Measurements from ENCODE around the gene EGLN3.

Gene EGLN3

GRCh38 chr14:33949411-33949893 lies 1.4 kb downstream of the EGLN3 start:
- peak overlapping the region; percentile 83; the same call in 1 of the 2 replicates for H3K27ac ChIP-seq
- TF ChIP-seq CTCF (conservative IDR thresholded peaks at IDR 0.05): no peak
- no peak for TF ChIP-seq ZFX (IDR thresholded peaks at IDR 0.05)

DNA sequence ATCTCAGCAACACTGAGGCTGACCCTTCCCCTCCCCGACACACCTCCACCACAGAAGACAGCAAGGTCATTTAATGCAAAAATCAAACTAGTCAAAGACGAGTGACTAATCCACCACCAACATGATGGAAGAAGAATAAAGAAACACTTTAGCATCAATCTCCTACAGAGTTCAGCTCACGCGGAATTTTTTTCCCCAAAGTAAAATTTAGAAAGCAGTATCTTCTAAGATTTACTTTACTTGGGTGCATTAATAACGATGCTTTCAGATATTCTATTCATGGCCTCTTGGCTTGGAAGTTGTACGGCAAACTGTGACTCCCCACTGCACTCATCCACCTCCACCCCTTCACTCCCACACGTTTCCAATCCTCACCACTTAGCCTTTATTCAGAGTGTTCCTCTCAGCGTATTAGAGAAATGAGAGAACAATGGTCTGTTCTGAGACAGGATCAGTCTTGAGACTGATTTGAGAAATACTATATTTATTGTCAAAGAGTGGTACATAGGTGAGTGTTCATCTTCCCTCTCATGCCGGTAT lies 1.9 kb downstream of the EGLN3 start:
- no peak overlapping the region; the same call in 1 of the 2 replicates for H3K27ac ChIP-seq
- TF ChIP-seq CTCF (conservative IDR thresholded peaks at IDR 0.05): no peak
- no peak for TF ChIP-seq ZFX (IDR thresholded peaks at IDR 0.05)

DNA sequence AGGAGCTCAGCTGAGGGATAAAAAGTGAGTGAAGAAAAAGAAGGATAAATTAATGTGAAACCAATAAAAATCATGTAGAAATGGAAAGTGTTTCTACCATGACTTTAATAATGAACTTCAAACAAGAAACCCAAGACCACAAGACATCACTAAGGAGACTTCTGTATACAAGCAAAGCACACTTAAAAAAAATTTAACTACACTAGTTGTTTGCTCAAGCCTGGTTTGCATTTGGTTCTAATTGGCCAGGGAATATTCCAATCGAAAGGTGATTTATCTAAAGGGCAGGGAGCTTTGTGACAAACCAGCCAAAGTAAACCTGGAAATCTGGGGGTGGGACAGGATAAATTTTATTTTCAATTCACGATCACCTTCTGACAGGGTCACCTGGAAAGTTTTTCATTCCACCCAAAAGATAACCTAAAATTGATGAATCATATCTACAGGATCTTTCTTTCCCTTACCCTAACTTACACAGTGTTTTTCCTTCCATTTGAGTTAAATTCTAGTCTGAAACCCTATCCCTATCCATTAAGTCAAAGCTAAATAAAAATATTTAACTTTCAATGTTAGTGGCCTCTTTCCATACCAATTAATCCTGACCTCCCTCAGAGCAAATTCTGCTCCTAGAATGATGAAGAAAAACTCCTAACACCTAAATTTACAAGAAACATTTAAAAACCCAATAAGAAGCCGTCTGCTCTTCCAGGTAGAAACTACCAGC lies 2.6 kb downstream of the EGLN3 start:
- no peak overlapping the region; the same call in 1 of the 2 replicates for H3K27ac ChIP-seq
- no peak for TF ChIP-seq ZFX (IDR thresholded peaks at IDR 0.05)
- no peak for TF ChIP-seq CTCF (conservative IDR thresholded peaks at IDR 0.05)

DNA sequence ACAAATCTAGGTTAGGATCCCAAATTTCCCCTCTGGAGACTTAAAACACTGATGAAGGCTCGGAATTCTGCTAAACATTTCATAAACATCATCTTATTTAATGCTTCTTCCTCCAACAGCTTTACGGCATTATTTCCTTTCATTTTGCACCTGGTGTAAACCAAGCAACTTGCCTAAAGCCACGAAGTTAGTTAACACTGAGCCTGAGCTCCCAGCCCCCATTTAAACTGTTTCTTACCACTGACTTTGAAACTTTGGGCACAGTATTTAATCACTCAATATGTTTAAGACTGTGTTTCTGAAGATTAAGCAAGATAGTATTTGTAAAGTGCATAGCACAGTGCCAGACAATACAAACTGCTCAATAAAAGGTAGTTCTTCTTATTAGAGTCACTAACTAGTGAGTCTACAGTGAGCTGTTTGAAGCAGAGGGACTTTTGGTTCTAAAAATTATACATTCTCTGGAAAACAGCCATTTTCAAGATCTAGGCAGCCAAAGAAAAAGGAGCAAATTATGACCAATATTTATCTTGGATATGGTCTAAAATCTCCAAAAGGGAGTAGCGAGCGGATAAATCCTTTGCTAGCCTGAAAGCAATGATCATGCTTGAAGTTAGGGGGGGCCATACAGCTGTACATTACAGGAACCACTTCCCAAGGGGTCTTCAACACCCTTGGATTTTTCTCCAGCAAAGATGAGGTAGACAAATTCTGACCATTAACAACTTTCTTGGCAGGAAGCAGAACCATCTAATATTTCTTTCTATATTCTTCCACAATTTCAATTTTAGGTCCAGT lies 4.0 kb downstream of the EGLN3 start:
- no peak overlapping the region for H3K27ac ChIP-seq
- TF ChIP-seq CTCF (conservative IDR thresholded peaks at IDR 0.05): no peak
- no peak for TF ChIP-seq ZFX (IDR thresholded peaks at IDR 0.05)

DNA sequence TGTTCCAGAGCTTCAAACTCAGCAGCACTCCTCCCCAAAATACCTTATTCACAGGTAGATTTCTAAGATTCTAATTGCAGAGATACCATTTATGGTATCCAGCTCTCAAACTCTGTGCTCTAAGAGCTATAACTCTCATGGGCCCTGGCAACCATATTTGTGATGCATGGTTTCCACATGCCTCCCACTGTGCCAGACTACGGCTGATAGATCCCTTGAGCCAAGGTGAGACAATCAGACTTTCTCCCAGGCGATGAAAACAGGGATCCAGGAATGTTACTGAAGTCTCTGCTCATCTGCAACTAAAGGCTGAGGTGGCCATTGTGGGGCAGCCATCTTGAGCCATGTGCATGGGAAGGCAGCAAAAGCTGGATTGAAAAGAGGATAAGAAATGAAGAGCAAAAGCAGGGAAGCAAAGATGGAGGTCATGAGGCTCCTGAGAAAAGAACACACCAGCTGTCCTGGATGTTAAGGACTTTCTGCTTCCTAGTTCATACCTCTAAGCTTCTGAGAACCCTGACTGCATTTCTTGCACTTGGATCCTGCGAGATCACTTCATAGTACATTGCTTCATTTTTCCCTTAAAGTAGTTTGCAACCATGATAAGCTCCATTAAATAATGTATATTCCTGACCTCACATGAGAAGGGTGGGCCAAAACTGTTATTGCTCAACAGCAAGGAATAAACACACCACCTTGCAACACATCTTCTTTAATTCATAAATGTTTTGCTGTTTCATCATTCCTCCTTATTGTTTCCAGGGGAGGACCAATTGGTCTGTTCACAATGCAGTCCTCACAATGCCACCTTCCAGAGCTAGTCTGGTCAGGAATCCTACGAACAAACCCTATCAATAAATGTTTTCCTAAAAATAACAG lies 5.4 kb downstream of the EGLN3 start:
- TF ChIP-seq CTCF (conservative IDR thresholded peaks at IDR 0.05) (no peak), ZFX (IDR thresholded peaks at IDR 0.05) (no peak)

GRCh38 chr14:33943096-33943883 lies 7.6 kb downstream of the EGLN3 start:
- peak overlapping the region; percentile 72; the same call in 1 of the 2 replicates for H3K27ac ChIP-seq
- TF ChIP-seq ZFX (IDR thresholded peaks at IDR 0.05): no peak
- TF ChIP-seq CTCF (conservative IDR thresholded peaks at IDR 0.05): no peak

More for the DNA sequence above, 5.4 kb downstream of the EGLN3 start:
- peak overlapping the region; percentile 19; the same call in 1 of the 2 replicates for H3K27ac ChIP-seq

Data from C4-2B (cell line).